ENCODE data around the gene MYO5B. TPM values are rescaled to one million over a fixed set of nuclear protein-coding genes. Genes with fewer than 3 reads are reported as not detected.

MYO5B gene
- total and polyA plus RNA-seq, 4 donors: 5.4 to 23.4 (median 11.4) TPM

- no peak for TF ChIP-seq JUND (IDR thresholded peaks at IDR 0.05)
- no peak for TF ChIP-seq MAX (IDR thresholded peaks at IDR 0.05)
- H3K27me3 ChIP-seq (ENCODE audit: control insufficient read depth in 4 of 4, insufficient read depth in 4 of 4, low read length in 3 of 4): no peaks in the 10 kb centered on the region
- no peak for DNase-seq (ENCODE audit: low spot score)
- H3K9me3 ChIP-seq (ENCODE audit: control insufficient read depth in 4 of 4, low read length in 3 of 4): no peaks in the 10 kb centered on the region
- H3K9ac ChIP-seq (ENCODE audit: low read depth in 1 of 2, low read length in 2 of 2): no peak overlapping the region
- no peak overlapping the region for H3K4me3 ChIP-seq (ENCODE audit: low read depth in 1 of 3, low read length in 3 of 3)
- H3K27ac ChIP-seq (ENCODE audit: low read depth in 1 of 2, low read length in 2 of 2): no peak overlapping the region
- H3K4me1 ChIP-seq (ENCODE audit: control insufficient read depth in 4 of 4, insufficient read depth in 4 of 4, low read length in 3 of 4): peaks cover 5 to 40% (median 18%) of the 10 kb centered on the region in 4 donors
- no peaks in the 10 kb centered on the region for H3K36me3 ChIP-seq (ENCODE audit: control insufficient read depth in 4 of 4, insufficient read depth in 3 of 4, low read depth in 1 of 4, low read length in 3 of 4)
- 86% methylated on average over 4 of the region's 4 CpGs for WGBS
Measured at GRCh38 chr18:49815927-49816326, 379.0 kb downstream of the MYO5B start.

GRCh38 chr18:49814147-49814499, 380.8 kb downstream of the MYO5B start:
- under 1% methylated on average over 24 of the region's 24 CpGs for WGBS
- H3K36me3 ChIP-seq (ENCODE audit: control insufficient read depth in 4 of 4, insufficient read depth in 3 of 4, low read depth in 1 of 4, low read length in 3 of 4): no peaks in the 10 kb centered on the region
- TF ChIP-seq MAX (IDR thresholded peaks at IDR 0.05): no peak
- TF ChIP-seq RXRA (IDR thresholded peaks at IDR 0.05): no peak
- peak overlapping the region; percentile 15 to 85 for H3K9ac ChIP-seq (ENCODE audit: low read depth in 1 of 2, low read length in 2 of 2)
- peak overlapping the region; percentile 63 to 90 (median 87) for H3K4me3 ChIP-seq (ENCODE audit: low read depth in 1 of 3, low read length in 3 of 3)
- peaks cover 3 to 33% (median 17%) of the 10 kb centered on the region in 4 donors for H3K4me1 ChIP-seq (ENCODE audit: control insufficient read depth in 4 of 4, insufficient read depth in 4 of 4, low read length in 3 of 4)
- no peaks in the 10 kb centered on the region for H3K9me3 ChIP-seq (ENCODE audit: control insufficient read depth in 4 of 4, low read length in 3 of 4)
- no peak for DNase-seq (ENCODE audit: low spot score)
- peak overlapping the region; percentile 92 to 99 for H3K27ac ChIP-seq (ENCODE audit: low read depth in 1 of 2, low read length in 2 of 2)
- no peaks in the 10 kb centered on the region for H3K27me3 ChIP-seq (ENCODE audit: control insufficient read depth in 4 of 4, insufficient read depth in 4 of 4, low read length in 3 of 4)

GRCh38 chr18:49813319-49814146, 381.4 kb downstream of the MYO5B start, which contains the start of gene ACAA2:
TSS of gene ACAA2 (minus strand) at chr18:49813533. CDS start at chr18:49813484, 49 bp downstream.
- DNase-seq (ENCODE audit: low spot score): peak; percentile 86
- Histone ChIP-seq H3K4me3 (ENCODE audit: low read depth in 1 of 3, low read length in 3 of 3) (peak within 1 kb of the TSS; percentile 63 to 90 (median 87)), H3K27ac (ENCODE audit: low read depth in 1 of 2, low read length in 2 of 2) (peak within 1 kb of the TSS; percentile 92 to 99), H3K9me3 (ENCODE audit: control insufficient read depth in 4 of 4, low read length in 3 of 4) (no peaks in the 10 kb centered on the region), H3K4me1 (ENCODE audit: control insufficient read depth in 4 of 4, insufficient read depth in 4 of 4, low read length in 3 of 4) (peaks cover 4 to 31% (median 15%) of the 10 kb centered on the region in 4 donors), H3K9ac (ENCODE audit: low read depth in 1 of 2, low read length in 2 of 2) (peak within 1 kb of the TSS; percentile 92 to 95), H3K36me3 (ENCODE audit: control insufficient read depth in 4 of 4, insufficient read depth in 3 of 4, low read depth in 1 of 4, low read length in 3 of 4) (no peaks in the 10 kb centered on the region), H3K27me3 (ENCODE audit: control insufficient read depth in 4 of 4, insufficient read depth in 4 of 4, low read length in 3 of 4) (no peaks in the 10 kb centered on the region)
- under 1% methylated on average over 74 of the region's 74 CpGs for WGBS
- TF ChIP-seq RAD21 (IDR thresholded peaks at IDR 0.05) (no peak), TAF1 (conservative IDR thresholded peaks at IDR 0.05) (peak; percentile 53), REST (IDR thresholded peaks at IDR 0.05) (peak; percentile 83), SP1 (IDR thresholded peaks at IDR 0.05) (peak; percentile 85), ZBTB33 (IDR thresholded peaks at IDR 0.05) (no peak), MAX (IDR thresholded peaks at IDR 0.05) (peak; percentile 50), JUND (IDR thresholded peaks at IDR 0.05) (peak; percentile 13 to 14), YY1 (IDR thresholded peaks at IDR 0.05) (peak; percentile 25), GABPA (IDR thresholded peaks at IDR 0.05 in 1 of 2, conservative IDR thresholded peaks at IDR 0.05 in 1 of 2) (no peak), HNF4G (IDR thresholded peaks at IDR 0.05) (no peak), FOXA2 (IDR thresholded peaks at IDR 0.05) (no peak), CTCF (IDR thresholded peaks at IDR 0.05; ENCODE audit: low read depth, low read length, missing input control) (no peak), EGR1 (IDR thresholded peaks at IDR 0.05; ENCODE audit: low read depth in 2 of 2) (peak; percentile 93 to 94), HNF4A (conservative IDR thresholded peaks at IDR 0.05) (peak in 1 of 2 donors; percentile 45), RXRA (IDR thresholded peaks at IDR 0.05) (peak; percentile 83 to 91), FOXA1 (IDR thresholded peaks at IDR 0.05) (no peak), NR2F2 (IDR thresholded peaks at IDR 0.05) (peak; percentile 59)
- TF ChIP-seq, protein P1, sequence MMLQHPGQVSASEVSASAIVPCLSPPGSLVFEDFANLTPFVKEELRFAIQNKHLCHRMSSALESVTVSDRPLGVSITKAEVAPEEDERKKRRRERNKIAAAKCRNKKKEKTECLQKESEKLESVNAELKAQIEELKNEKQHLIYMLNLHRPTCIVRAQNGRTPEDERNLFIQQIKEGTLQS (IDR thresholded peaks at IDR 0.05): no peak

All from liver (tissue), 9 donors.